G401.6 (cell line): ENCODE results near the gene MYOCOS.

ENCODE experiments used
- FAIRE-seq: peaks from 2 replicates; lab custom pipeline; 2012; peaks lifted over from hg19 to GRCh38; lab: Jason Lieb, UNC

Gene MYOCOS

DNA sequence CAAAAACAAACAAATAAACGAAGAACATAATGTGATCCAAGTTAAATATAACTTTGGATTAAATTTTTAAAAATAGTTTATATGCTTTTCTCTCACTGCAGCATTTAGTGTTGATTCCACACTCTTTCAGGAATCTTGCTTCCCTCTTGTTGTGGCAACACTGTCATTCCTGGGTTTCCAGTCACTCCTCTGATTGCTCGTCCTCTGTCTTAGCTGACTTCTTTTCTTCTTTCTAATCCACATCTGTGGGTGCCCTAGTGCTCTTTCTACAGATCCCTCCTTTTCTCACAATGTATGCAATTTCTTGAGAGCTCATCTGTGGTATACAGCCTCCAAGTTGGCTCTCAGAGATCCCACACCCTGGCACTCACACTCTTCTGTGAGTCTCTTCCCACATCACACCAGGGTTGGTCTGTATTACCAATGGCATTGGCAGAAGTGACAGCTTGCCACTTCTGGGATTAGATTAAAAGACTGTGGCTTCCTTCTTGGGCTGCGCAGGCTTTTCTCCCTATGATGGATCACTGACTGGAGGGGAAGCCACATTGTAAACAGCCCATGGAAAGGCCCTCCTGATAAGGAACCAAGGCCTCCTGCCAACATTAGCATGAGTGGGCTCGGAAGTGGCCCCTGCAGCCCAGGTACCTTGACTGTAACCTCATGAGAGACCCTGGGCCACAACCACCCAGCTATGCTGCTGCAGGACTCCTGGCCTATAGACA, 42.0 kb downstream of the MYOCOS start:
- no peak for FAIRE-seq

GRCh38 chr1:171664976-171665375, 42.9 kb downstream of the MYOCOS start:
- no peak for FAIRE-seq

DNA sequence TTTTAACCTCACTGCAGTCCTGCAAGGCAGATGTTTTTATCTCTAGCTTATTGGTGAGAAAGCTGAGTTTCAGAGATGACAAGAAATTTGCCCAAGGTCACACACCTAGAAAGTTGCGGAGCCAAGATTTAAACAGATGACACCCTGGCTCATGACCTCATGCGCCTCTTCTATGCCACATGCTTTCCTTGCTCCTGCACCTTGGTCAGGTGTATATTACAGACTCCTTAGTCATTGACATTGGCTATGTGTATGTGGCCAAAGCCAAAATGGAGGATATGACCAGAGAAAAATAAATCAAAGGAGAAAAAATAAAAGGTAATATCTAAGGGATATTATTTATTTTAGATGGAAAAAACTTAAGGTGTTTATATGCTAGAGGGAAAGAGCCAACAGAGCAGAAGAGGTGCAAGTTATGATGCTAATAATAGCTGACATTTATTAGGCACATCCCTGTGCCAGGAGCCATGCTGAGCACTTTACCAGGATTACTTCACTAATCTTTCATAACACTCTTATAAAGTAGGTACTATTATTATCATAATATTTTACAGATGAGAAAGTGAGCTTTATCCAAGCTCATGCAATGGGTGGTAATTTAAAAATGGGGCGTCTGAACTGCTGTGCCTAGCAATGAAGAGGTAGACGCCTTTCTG, 44.2 kb downstream of the MYOCOS start:
- FAIRE-seq: no peak

DNA sequence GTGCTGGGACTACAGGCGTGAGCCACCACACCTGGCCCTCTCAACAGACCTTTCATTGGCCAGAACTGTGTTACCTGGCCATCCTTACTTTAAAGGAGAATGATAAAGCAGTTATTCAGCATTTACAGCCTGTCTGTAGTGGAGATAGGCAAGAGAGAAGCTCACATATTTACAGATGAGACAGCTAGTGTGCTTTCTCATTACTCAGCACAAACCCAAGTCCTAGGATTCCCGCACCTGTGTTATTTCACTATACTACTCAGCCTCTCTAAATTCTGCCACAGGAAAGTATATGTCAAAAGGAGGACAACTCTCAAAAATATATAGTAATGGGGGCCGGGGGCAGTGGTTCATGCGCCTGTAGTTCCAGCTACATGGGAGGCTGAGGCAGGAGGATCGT, 46.3 kb downstream of the MYOCOS start:
- FAIRE-seq: no peak

DNA sequence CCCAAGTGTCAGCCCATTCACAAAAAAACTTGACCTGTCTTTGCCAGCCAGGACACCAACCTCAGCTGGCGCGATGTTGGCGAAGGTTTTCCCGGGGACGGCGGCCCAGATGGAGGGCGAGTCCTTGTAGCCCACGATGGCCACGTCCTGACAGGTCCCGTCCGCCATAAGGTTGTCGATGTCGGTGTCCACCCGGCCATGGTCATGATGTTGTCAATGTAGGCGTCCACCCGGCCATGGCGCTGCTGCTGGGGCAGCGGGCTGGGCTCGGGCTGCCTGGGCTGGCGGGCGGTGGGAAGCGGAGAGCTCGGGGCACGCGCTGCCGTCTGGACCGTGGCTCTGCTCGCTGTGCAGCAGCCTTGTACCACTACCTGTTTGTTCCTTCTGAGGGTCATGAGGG, 48.7 kb downstream of the MYOCOS start:
- FAIRE-seq: no peak

DNA sequence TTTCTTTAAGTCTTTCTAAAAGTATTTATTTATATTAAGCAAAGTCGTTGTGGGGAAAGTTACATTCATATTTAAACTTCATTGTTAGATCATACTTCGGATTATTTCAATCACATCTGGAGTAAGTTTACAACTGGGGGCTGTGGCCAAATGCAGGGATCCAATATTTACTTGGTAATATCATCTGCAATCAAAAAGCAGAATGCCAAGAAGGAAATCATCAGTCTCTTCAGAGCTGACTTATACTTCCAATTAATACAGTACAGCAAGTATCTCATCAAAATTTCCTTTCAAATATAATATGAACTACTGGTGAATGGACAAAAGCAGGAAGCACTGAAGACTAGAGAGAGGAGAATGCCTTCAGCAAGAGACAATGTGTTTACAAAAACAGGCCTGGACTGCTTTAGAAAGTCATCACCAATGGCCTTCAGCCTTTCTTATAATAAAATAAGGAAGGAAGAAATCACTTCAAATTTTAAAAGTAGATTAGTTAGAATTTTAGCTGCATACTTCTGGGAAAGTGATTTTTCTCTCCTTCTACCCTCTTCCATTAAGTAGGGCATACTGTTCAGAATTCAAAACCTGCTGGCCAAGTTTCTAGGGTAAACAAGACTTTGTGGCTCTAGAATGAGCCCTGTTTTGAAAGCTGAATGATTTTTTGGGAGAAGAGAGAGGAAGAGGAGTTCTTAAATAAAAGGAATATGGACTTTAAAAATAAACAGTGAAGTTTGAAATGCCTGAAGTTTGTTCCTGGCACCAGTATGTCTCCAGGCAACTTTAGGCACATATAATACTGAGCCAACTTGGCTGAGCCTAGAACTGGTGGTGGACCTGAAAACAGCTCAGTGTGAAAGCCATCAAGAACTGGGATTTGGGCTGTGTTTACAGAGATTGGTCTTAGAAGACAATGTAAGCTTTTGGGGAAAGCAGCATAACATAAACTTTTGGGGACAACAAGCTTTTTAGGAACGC, 52.7 kb downstream of the MYOCOS start:
- FAIRE-seq: no peak
